SKM-1 treated with dmso at 0.1 percent for 144 hours (cell line): ENCODE data around the gene CALML6.

ENCODE experiments used
- DNase-seq: peaks from one replicate; lab custom pipeline; 2025; ENCODE audit not compliant: unreplicated experiment; lab: John Stamatoyannopoulos, UW

Gene CALML6

GRCh38 chr1:1962752-1963151 is 47.7 kb downstream of the CALML6 start:
- no peak for DNase-seq

- no peak for DNase-seq
These were observed 48.5 kb downstream of the CALML6 start for GRCh38 chr1:1963570-1963969.

- no peak for DNase-seq
These were observed 49.8 kb downstream of the CALML6 start for GRCh38 chr1:1964811-1965210.

- no peak for DNase-seq
These were observed 50.5 kb downstream of the CALML6 start for GRCh38 chr1:1965546-1965945.

GRCh38 chr1:1966071-1966740 is 51.1 kb downstream of the CALML6 start:
- no peak for DNase-seq
